ENCODE measurements around the gene ADGRD1. TPM values are rescaled to one million over a fixed set of nuclear protein-coding genes. Genes with fewer than 3 reads are reported as not detected.

The ADGRD1 gene
- total RNA-seq, 4 donors from 2014 or later = 8.3 to 18.1 (median 12.5) TPM

- in situ Hi-C loops (cut with MboI; ENCODE audit: low pct_ligation_motif_present in 1 of 4, low pct_unique_long_range_greater_than_20kb in 1 of 4, low sequenced_read_pairs in 3 of 4) = no loop called here
- Histone ChIP-seq H3K4me3 (no peak overlapping the region), H3K36me3 (no peaks in the 10 kb centered on the region), H3K4me1 (peaks cover 0 to 6% (median 3%) of the 10 kb centered on the region in 4 donors), H3K27me3 (no peaks in the 10 kb centered on the region), H3K9me3 (no peaks in the 10 kb centered on the region), H3K27ac (no peak overlapping the region)
- DNase-seq = no peak
- 69% methylated on average over 11 of the region's 11 CpGs; no CpG with 5 or more reads in 1 of the 2 donors for WGBS, 2 donors (ENCODE audit: low coverage in 1 of 2)
- TF ChIP-seq POLR2AphosphoS5 (IDR thresholded peaks at IDR 0.05) (no peak), EP300 (IDR thresholded peaks at IDR 0.05; ENCODE audit: low read depth) (no peak), POLR2A (IDR thresholded peaks at IDR 0.05) (no peak)
- intact Hi-C loops (cut with DNase I; ENCODE audit: low total_unique reads) = no loop called here
Measured at GRCh38 chr12:131024026-131024425, 70.3 kb downstream of the ADGRD1 start.

GRCh38 chr12:131024721-131025120 is 71.0 kb downstream of the ADGRD1 start:
- 68 to 70% methylated on average over 2 to 11 of the region's 11 CpGs for WGBS, 2 donors (ENCODE audit: low coverage in 1 of 2)
- intact Hi-C loops (cut with DNase I; ENCODE audit: low total_unique reads) = no loop called here
- Histone ChIP-seq H3K36me3 (no peaks in the 10 kb centered on the region), H3K4me1 (peaks cover 0 to 6% (median 3%) of the 10 kb centered on the region in 4 donors), H3K9me3 (no peaks in the 10 kb centered on the region), H3K27ac (no peak overlapping the region), H3K27me3 (no peaks in the 10 kb centered on the region), H3K4me3 (no peak overlapping the region)
- DNase-seq = no peak
- TF ChIP-seq EP300 (IDR thresholded peaks at IDR 0.05; ENCODE audit: low read depth) (no peak), POLR2AphosphoS5 (IDR thresholded peaks at IDR 0.05) (no peak), POLR2A (IDR thresholded peaks at IDR 0.05) (no peak)
- TF ChIP-seq, protein P1, sequence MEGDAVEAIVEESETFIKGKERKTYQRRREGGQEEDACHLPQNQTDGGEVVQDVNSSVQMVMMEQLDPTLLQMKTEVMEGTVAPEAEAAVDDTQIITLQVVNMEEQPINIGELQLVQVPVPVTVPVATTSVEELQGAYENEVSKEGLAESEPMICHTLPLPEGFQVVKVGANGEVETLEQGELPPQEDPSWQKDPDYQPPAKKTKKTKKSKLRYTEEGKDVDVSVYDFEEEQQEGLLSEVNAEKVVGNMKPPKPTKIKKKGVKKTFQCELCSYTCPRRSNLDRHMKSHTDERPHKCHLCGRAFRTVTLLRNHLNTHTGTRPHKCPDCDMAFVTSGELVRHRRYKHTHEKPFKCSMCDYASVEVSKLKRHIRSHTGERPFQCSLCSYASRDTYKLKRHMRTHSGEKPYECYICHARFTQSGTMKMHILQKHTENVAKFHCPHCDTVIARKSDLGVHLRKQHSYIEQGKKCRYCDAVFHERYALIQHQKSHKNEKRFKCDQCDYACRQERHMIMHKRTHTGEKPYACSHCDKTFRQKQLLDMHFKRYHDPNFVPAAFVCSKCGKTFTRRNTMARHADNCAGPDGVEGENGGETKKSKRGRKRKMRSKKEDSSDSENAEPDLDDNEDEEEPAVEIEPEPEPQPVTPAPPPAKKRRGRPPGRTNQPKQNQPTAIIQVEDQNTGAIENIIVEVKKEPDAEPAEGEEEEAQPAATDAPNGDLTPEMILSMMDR (IDR thresholded peaks at IDR 0.05) = no peak
- in situ Hi-C loops (cut with MboI; ENCODE audit: low pct_ligation_motif_present in 1 of 4, low pct_unique_long_range_greater_than_20kb in 1 of 4, low sequenced_read_pairs in 3 of 4) = no loop called here

- no peak overlapping the region for H3K27ac ChIP-seq
- peaks cover 0 to 6% (median 3%) of the 10 kb centered on the region in 4 donors for H3K4me1 ChIP-seq
- in situ Hi-C loops (cut with MboI; ENCODE audit: low pct_ligation_motif_present in 1 of 4, low pct_unique_long_range_greater_than_20kb in 1 of 4, low sequenced_read_pairs in 3 of 4) (no loop called here), intact Hi-C loops (cut with DNase I; ENCODE audit: low total_unique reads) (no loop called here)
- TF ChIP-seq POLR2AphosphoS5 (IDR thresholded peaks at IDR 0.05) (no peak), EP300 (IDR thresholded peaks at IDR 0.05; ENCODE audit: low read depth) (no peak), POLR2A (IDR thresholded peaks at IDR 0.05) (no peak)
- TF ChIP-seq, protein P1 (IDR thresholded peaks at IDR 0.05) = no peak
- no peak overlapping the region for H3K4me3 ChIP-seq
- H3K9me3 ChIP-seq = no peaks in the 10 kb centered on the region
- no peaks in the 10 kb centered on the region for H3K36me3 ChIP-seq
- H3K27me3 ChIP-seq = no peaks in the 10 kb centered on the region
- DNase-seq = no peak
- 0 to 76% methylated on average over 1 to 11 of the region's 11 CpGs for WGBS, 2 donors (ENCODE audit: low coverage in 1 of 2)
Measured at GRCh38 chr12:131025234-131025633, 71.5 kb downstream of the ADGRD1 start.

- TF ChIP-seq POLR2A (IDR thresholded peaks at IDR 0.05) = no peak
- TF ChIP-seq, protein P1 (IDR thresholded peaks at IDR 0.05) = no peak
- no peak for TF ChIP-seq POLR2AphosphoS5 (IDR thresholded peaks at IDR 0.05)
- TF ChIP-seq EP300 (IDR thresholded peaks at IDR 0.05; ENCODE audit: low read depth) = no peak
- Histone ChIP-seq H3K36me3 (no peaks in the 10 kb centered on the region), H3K4me1 (peaks cover 0 to 6% (median 3%) of the 10 kb centered on the region in 4 donors), H3K9me3 (no peaks in the 10 kb centered on the region), H3K27ac (no peak overlapping the region), H3K4me3 (no peak overlapping the region), H3K27me3 (no peaks in the 10 kb centered on the region)
- DNase-seq = no peak
- in situ Hi-C loops (cut with MboI; ENCODE audit: low pct_ligation_motif_present in 1 of 4, low pct_unique_long_range_greater_than_20kb in 1 of 4, low sequenced_read_pairs in 3 of 4) = no loop called here
- intact Hi-C loops (cut with DNase I; ENCODE audit: low total_unique reads) = no loop called here
- WGBS, 2 donors (ENCODE audit: low coverage in 1 of 2) = 78% methylated on average over 23 of the region's 23 CpGs; no CpG with 5 or more reads in 1 of the 2 donors
Measured at GRCh38 chr12:131025939-131026702, 72.4 kb downstream of the ADGRD1 start.
